ENCODE data around the gene TAF1B.
A peak's percentile ranks its signal among the peaks of the same experiment; 100 is the strongest.

Gene TAF1B

GRCh38 chr2:9808334-9809063, 34.8 kb upstream of the TAF1B start:
- no peak for DNase-seq

- no peak for DNase-seq
Measured at GRCh38 chr2:9809064-9809356, 34.3 kb upstream of the TAF1B start.

- no peak for DNase-seq
Measured at GRCh38 chr2:9809448-9810088, 33.7 kb upstream of the TAF1B start.

- DNase-seq: no peak
Measured at GRCh38 chr2:9811216-9811615, 32.1 kb upstream of the TAF1B start.

GRCh38 chr2:9811679-9812511, 31.4 kb upstream of the TAF1B start:
- no peak for DNase-seq

GRCh38 chr2:9812945-9813311, 30.3 kb upstream of the TAF1B start:
- DNase-seq: no peak

GRCh38 chr2:9813312-9814128, 29.8 kb upstream of the TAF1B start:
- peak; percentile 72 for DNase-seq

- no peak for DNase-seq
Measured at GRCh38 chr2:9814129-9814868, 29.0 kb upstream of the TAF1B start.

GRCh38 chr2:9815076-9815475, 28.2 kb upstream of the TAF1B start:
- no peak for DNase-seq

GRCh38 chr2:9815844-9816279, 27.4 kb upstream of the TAF1B start:
- no peak for DNase-seq

GRCh38 chr2:9818097-9818496, 25.2 kb upstream of the TAF1B start:
- no peak for DNase-seq

- DNase-seq: no peak
Measured at GRCh38 chr2:9819551-9819950, 23.7 kb upstream of the TAF1B start.

- DNase-seq: no peak
Measured at GRCh38 chr2:9820020-9820973, 23.0 kb upstream of the TAF1B start.

GRCh38 chr2:9821805-9822445, 21.3 kb upstream of the TAF1B start:
- DNase-seq: no peak

- DNase-seq: no peak
Measured at GRCh38 chr2:9824441-9824840, 18.8 kb upstream of the TAF1B start.

GRCh38 chr2:9824956-9825720, 18.1 kb upstream of the TAF1B start:
- no peak for DNase-seq

- no peak for DNase-seq
Measured at GRCh38 chr2:9826208-9826607, 17.1 kb upstream of the TAF1B start.

GRCh38 chr2:9830685-9831410, 12.4 kb upstream of the TAF1B start:
- DNase-seq: no peak

- no peak for DNase-seq
Measured at GRCh38 chr2:9831670-9832069, 11.6 kb upstream of the TAF1B start.
